Subcutaneous abdominal adipose tissue (tissue), 5 donors: ENCODE measurements around the gene ADGRB2.

ENCODE experiments used
- H3K27ac ChIP-seq: one replicate; pipeline ENCODE4 v1.7.0; 2013; ENCODE audit warnings: low read depth, mild to moderate bottlenecking, inconsistent platforms, low read length, moderate library complexity
- H3K27me3 ChIP-seq, 5 donors: one replicate each; pipeline ENCODE4 v1.7.0; 2013; ENCODE audit warnings: low read length in 5 of 5, inconsistent platforms in 1 of 5; ENCODE audit not compliant: control insufficient read depth in 5 of 5, insufficient read depth in 4 of 5
- H3K36me3 ChIP-seq, 5 donors: one replicate each; pipeline ENCODE4 v1.7.0; 2013; ENCODE audit warnings: low read length in 5 of 5; ENCODE audit not compliant: control insufficient read depth in 5 of 5, insufficient read depth in 5 of 5
- H3K4me1 ChIP-seq, 5 donors: one replicate each; pipeline ENCODE4 v1.7.0; 2013; ENCODE audit warnings: low read length in 5 of 5, mild to moderate bottlenecking in 3 of 5, moderate library complexity in 1 of 5; ENCODE audit not compliant: control insufficient read depth in 5 of 5, insufficient read depth in 5 of 5
- H3K4me3 ChIP-seq, 5 donors: one replicate each; pipeline ENCODE4 v1.7.0; 2013; ENCODE audit warnings: low read length in 5 of 5, low read depth in 1 of 5
- H3K9ac ChIP-seq, 5 donors: one replicate each; pipeline ENCODE4 v1.7.0; 2013; ENCODE audit warnings: low read length in 5 of 5, mild to moderate bottlenecking in 4 of 5, moderate library complexity in 3 of 5
- H3K9me3 ChIP-seq, 5 donors: one replicate each; pipeline ENCODE4 v1.7.0; 2013; ENCODE audit warnings: low read length in 5 of 5; ENCODE audit not compliant: control insufficient read depth in 5 of 5
- donor health status: healthy.
- donor health status: healthy.
- donor health status: healthy.
- donor health status: healthy.
- donor health status: healthy.

Gene ADGRB2

DNA sequence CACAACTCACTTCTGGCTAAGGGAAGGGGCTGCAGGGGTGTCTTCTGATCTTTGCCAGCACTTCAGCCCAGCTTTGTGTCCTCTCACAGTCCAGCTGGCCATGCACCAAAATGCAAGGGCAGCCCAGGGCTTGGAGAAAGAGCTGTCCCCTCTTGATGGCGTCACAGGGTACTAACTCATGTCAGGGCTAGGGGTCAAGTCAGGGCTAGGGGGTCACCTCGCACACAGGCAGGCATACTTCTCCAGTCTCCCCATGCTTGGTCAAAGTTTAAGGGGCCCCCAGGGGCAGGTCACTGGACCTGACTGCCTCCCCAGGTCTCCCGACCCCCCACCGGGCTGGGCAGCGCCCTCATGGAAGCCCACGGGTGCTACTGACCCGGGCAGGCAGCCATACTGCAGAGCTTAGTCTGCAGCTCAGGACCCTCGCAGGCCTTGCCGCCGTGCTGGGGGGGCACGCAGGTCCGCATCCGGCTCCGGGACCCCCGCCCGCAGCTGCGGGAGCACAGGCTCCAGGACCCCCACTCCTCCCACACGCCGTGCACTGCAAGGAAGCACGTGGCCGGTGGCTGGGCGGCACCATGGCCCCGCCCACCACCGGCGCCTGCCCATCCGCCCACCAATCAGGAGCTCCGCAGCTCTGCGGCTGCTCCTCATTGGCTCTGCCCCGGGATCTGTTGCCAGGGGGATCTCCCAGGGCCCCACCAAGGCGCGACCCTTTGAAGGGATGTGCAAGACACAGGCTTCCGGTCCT, 21.5 kb downstream of the ADGRB2 start:
- Histone ChIP-seq H3K4me1 (peaks cover 0 to 4% (median 0%) of the 10 kb centered on the region in 5 donors), H3K36me3 (no peaks in the 10 kb centered on the region), H3K4me3 (no peak overlapping the region), H3K9me3 (no peaks in the 10 kb centered on the region), H3K27ac (no peak overlapping the region), H3K9ac (no peak overlapping the region), H3K27me3 (peaks cover 0 to 6% (median 0%) of the 10 kb centered on the region in 5 donors)

DNA sequence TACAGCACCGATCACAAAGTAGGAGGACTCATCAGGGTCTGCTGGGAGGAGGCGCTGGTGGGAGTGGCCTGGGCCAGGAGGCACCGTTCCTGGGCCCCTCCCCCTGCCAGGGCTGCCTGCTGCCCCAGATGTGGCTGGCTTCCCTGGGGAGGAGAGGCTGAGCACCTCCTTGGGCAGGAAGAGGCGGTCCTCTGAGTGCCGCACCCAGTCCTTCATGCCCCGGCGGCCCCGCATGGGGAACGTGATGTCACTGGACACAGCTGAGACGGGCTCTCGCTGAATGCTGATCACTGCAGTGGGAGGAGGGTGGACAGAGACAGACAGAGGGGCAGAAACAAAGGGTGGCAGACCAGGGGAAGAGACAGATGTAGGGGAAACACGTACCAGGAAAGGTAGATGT, 24.8 kb downstream of the ADGRB2 start:
- no peak overlapping the region for H3K9ac ChIP-seq
- no peaks in the 10 kb centered on the region for H3K4me1 ChIP-seq
- H3K4me3 ChIP-seq: no peak overlapping the region
- H3K27ac ChIP-seq: no peak overlapping the region
- H3K27me3 ChIP-seq: peaks cover 0 to 3% (median 0%) of the 10 kb centered on the region in 5 donors
- no peaks in the 10 kb centered on the region for H3K9me3 ChIP-seq
- no peaks in the 10 kb centered on the region for H3K36me3 ChIP-seq

DNA sequence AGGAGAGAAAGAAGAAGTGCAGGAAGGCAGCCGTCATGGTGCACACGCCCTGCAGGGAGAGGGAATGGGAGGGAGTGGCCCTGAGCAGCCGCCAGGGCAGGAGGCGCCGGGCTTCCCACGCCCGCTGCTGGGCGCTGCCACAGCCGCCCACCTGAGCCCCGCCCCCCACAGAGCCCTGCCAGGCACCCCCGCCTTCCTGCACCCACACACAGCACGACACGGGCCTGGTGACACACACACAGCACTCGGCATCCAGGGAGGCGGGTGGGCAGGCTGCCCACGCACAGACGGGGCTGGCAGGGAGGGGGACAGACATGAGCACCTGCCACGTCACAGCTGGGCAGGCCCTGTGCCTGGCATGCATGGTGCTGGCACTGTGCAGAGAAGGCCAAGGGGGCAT, 27.5 kb downstream of the ADGRB2 start:
- no peak overlapping the region for H3K27ac ChIP-seq
- H3K9ac ChIP-seq: no peak overlapping the region
- H3K36me3 ChIP-seq: no peaks in the 10 kb centered on the region
- H3K4me3 ChIP-seq: no peak overlapping the region
- no peaks in the 10 kb centered on the region for H3K4me1 ChIP-seq
- H3K9me3 ChIP-seq: no peaks in the 10 kb centered on the region
- peaks cover 0 to 3% (median 0%) of the 10 kb centered on the region in 5 donors for H3K27me3 ChIP-seq

DNA sequence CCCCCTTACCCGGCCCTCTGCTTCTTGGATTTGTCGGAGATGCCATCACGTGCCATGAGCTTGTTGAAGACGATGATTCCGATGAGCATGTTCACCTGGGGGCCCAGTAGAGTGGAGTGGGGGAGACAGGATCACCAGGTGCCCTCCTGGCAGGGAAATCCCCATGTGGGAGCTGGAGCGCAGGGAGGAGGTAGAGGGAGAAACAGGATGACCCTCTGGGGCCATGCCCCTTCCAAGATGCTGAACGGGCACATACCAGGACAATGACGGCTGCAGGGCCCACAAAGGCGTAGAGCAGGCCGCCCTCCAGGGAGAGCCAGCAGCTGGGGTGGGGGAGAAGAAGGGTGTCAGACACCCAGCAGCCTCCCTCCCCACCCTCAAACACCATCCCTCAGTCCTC, 28.6 kb downstream of the ADGRB2 start:
- no peak overlapping the region for H3K27ac ChIP-seq

DNA sequence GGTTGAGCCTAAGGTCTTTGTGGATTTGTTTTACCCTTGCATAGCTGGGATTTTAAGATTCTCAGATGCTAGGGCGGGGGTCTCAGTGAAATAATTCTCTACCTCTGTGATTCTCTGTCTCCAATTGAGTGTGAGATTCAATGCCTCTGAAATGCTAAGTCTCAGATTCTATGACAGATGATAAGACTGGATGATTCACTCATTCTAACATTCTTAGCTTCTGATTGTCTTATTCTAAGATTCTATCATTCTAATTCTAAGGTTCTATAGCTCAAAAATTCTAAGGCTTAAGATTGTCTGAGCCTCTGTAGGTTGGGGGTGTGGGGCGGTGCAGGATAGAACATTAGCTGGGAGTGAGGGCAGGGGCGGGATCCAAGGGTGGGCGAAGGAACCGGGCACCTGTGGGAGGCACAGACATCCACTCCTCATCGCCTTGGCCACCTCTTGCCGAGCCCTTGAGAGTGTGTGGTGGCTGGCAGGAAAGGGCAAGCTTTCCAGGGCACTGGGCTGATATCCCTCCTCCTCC, 29.5 kb downstream of the ADGRB2 start:
- no peak overlapping the region for H3K27ac ChIP-seq
- H3K4me1 ChIP-seq: no peaks in the 10 kb centered on the region
- H3K4me3 ChIP-seq: no peak overlapping the region
- H3K9ac ChIP-seq: no peak overlapping the region
- H3K27me3 ChIP-seq: peaks cover 0 to 3% (median 0%) of the 10 kb centered on the region in 5 donors
- H3K9me3 ChIP-seq: no peaks in the 10 kb centered on the region
- H3K36me3 ChIP-seq: no peaks in the 10 kb centered on the region

More for the DNA sequence above, 28.6 kb downstream of the ADGRB2 start:
- Histone ChIP-seq H3K36me3 (no peaks in the 10 kb centered on the region), H3K4me1 (no peaks in the 10 kb centered on the region), H3K9me3 (no peaks in the 10 kb centered on the region), H3K9ac (no peak overlapping the region), H3K27me3 (peaks cover 0 to 3% (median 0%) of the 10 kb centered on the region in 5 donors), H3K4me3 (no peak overlapping the region)

DNA sequence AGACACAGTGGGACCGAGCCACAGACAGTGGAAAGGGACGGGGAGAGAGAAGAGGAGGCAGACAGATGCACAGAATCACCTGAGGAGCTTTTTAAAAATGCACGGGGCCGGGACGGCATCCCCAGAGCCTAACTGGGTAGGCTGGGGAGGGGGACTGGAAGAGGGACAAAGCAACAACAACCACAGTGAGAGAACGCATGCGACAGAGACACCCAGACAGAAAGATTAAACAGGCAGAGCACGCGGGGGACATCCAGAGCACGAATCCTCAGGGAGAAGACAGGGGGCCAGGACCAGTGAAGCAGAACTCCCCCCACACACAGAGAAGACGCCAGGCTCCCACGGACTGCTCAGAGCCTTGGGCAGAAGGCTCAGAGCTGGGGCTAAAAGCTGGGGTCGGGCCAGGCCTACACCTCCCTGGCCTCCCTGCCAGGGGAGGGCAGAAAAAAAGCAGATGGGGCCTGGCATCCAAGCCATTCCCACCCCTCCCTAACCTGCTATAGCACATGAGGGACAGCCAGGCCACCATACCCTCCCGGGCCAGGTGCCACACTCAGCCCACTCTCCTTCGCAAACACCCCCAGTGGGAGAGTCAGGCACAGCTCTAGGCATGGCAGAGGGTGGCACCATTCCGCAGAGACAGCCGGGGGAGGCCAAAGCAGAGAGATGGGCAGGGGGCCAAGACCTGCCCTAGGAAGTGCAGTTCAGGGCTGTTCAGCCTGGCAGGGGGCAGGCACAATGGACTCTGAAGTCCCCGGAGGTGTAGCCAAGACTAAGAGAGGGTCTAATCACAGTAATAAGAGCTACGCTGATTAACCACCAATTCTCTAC, 30.5 kb downstream of the ADGRB2 start:
- Histone ChIP-seq H3K36me3 (no peaks in the 10 kb centered on the region), H3K9ac (no peak overlapping the region)

DNA sequence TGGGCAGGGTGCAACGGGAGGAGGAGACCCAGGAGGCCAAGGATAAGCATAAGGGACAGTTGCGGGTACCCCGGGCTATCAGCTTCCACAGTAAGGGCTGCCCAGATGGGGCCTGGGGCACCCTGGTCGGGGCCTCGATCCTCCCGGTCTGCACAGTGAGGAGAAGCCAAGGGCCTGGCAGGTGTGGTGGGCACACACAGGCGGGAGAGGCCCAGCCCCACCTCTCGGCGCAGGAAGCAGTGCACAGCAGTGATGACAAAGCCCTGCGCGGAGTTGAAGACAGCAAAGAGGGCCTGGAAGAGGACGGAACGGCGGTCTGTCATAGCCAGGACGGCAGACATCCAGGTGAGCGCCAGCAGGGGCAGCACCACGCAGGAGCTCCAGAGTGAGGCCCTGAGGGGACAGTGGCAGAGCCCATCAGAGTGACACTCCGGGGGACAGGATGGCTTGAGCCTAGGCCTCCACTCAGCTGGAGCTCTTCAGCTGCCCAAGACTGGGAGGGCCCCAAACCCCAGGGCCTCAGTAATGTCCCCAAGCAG, 31.3 kb downstream of the ADGRB2 start:
- Histone ChIP-seq H3K9ac (no peak overlapping the region), H3K27ac (no peak overlapping the region), H3K4me1 (no peaks in the 10 kb centered on the region), H3K4me3 (no peak overlapping the region), H3K27me3 (no peaks in the 10 kb centered on the region), H3K36me3 (no peaks in the 10 kb centered on the region), H3K9me3 (no peaks in the 10 kb centered on the region)

More for the DNA sequence above, 30.5 kb downstream of the ADGRB2 start:
- H3K27ac ChIP-seq: no peak overlapping the region
- H3K4me1 ChIP-seq: no peaks in the 10 kb centered on the region
- no peaks in the 10 kb centered on the region for H3K9me3 ChIP-seq
- H3K27me3 ChIP-seq: no peaks in the 10 kb centered on the region
- H3K4me3 ChIP-seq: no peak overlapping the region

DNA sequence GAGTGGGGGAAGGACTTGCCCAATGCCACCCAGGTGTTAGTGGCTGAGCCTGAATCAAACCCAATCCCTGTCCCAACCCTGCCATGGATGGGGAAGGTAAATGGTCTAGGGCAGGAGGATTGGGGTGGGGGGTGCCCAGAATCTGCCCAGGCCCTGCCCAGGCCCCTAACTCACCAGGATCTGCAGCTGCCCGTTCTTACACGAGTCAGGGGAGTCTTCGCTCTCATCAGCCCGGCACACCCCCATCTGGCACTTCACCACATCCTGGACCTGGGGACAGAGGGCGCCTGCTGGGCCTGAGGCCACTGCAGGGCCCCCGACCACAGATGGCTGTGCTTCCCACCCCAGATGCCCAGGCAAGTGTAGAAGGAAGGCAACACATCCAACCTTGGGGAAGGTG, 31.8 kb downstream of the ADGRB2 start:
- Histone ChIP-seq H3K27ac (no peak overlapping the region), H3K4me1 (no peaks in the 10 kb centered on the region), H3K4me3 (no peak overlapping the region)

DNA sequence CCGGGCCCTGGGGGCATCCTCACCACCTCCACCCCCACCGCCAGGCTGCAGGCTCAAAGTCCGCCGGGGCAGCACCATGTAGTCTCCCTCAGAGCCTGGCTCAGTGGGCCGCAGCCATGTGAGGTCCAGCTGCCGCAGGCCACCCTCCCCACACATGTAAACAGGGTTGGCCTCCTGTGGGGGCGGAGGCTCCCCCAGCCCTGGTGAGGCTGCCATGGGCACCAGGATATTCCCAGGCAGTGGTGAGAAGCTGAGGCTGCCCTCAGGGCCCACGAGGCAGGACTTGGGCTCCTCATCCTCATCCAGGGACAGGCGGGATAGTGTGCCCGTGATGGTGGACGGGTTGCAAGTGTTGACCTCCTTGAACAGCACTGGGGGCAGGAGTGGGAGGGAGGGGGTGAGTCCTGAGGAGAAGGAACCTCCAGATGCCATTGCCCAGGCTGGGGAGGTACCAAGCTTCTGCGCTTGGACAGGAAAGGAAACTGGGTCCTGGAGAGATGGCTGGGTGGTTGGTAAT, 33.0 kb downstream of the ADGRB2 start:
- H3K4me3 ChIP-seq: no peak overlapping the region
- no peak overlapping the region for H3K27ac ChIP-seq
- H3K36me3 ChIP-seq: no peaks in the 10 kb centered on the region
- H3K9me3 ChIP-seq: no peaks in the 10 kb centered on the region
- H3K27me3 ChIP-seq: no peaks in the 10 kb centered on the region
- no peaks in the 10 kb centered on the region for H3K4me1 ChIP-seq
- H3K9ac ChIP-seq: no peak overlapping the region

More for the DNA sequence above, 31.8 kb downstream of the ADGRB2 start:
- H3K9ac ChIP-seq: no peak overlapping the region
- no peaks in the 10 kb centered on the region for H3K9me3 ChIP-seq
- H3K27me3 ChIP-seq: no peaks in the 10 kb centered on the region
- H3K36me3 ChIP-seq: no peaks in the 10 kb centered on the region
